HG03378 (cell line): Measurements from ENCODE around the gene GBGT1.
"Not testable (repeated sequence)": the region's sequence is repeated elsewhere in the genome, so short reads cannot be mapped to it uniquely, and the experiment has no call there.

ENCODE experiments used
- ATAC-seq: cut with Tn5 transposase; IDR thresholded peaks from one replicate; pipeline ENCODE4 v1.9.1; 2021; ENCODE audit warnings: mild to moderate bottlenecking, moderate library complexity; ENCODE audit not compliant: unreplicated experiment

The GBGT1 gene

DNA sequence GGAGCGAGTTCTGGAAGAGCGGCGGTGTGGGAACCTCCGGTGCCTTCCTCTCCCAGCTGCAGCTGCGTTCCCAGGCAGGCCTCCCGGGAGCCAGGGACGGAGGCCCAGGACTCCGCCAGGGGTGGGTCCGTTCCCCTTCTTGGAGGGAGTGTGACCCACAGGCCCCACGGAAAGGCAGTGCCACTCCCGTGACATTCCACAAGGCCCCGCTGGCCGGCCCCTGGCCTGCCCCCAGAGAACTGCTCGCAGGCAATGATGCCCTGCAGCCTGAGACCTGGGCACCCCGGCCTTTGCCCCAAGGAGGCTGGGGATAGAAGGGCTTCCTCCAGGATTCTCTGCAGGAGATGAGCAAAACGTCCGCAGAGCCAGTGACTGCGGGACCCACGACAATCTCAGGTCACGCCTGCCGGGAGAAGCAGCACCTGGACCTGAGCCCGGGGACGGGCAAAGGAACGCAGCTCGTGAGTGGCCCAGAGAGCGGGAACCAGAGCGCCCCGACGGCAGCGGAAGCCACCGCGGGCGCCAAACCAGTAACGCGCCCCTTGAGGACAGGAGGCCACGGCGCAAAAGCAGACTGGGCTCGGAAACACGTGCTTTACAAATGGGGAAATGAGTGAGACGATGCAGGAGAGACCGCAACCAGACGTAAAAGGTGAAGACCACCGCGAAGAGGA lies 36.1 kb upstream of the GBGT1 start:
- no peak for ATAC-seq

GRCh38 chr9:133195029-133195428 lies 31.3 kb upstream of the GBGT1 start:
- ATAC-seq = no peak

DNA sequence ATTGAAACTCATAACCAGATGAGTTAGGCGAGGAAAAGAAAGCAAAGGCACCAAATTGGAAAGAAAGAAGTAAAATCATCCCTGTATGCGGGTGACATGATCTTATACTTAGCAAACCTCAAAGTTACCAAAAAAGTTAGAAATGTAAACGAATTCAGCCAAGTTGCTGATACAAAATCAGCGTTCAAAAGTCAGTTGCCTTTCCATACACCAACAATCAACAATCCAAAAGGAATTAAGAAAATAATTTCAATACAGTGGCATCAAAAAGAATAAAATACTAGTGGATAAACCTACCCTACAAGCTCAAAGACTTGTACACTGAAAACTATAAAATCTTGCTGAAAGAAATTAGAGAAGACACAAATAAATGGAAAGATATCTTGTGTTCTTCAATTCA lies 30.9 kb upstream of the GBGT1 start:
- no peak for ATAC-seq

DNA sequence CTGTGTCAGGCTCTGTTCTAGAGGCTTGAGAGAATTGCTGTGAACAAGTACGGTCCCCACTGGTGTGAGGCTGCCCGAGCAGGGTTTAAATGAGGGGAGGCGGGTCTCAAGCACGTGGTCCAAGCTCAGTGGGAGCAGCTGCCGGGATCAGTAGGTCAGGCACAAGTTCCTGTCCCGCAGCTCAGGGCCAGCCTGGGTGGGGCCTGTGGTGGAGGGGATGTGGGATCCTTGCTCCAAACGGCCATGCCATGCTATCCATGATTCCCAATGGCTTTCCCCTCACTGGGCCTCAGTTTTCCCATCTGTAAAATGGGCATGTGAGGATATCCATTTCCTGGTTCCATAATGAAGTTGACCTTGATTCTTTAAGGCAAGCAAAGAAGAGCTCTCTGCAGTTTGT lies 28.3 kb upstream of the GBGT1 start:
- no peak for ATAC-seq

- no peak for ATAC-seq
Observed at GRCh38 chr9:133189826-133190225, 26.1 kb upstream of the GBGT1 start.

GRCh38 chr9:133188843-133189180 lies 25.1 kb upstream of the GBGT1 start:
- no peak for ATAC-seq

GRCh38 chr9:133188006-133188842 lies 24.5 kb upstream of the GBGT1 start:
- ATAC-seq = no peak

DNA sequence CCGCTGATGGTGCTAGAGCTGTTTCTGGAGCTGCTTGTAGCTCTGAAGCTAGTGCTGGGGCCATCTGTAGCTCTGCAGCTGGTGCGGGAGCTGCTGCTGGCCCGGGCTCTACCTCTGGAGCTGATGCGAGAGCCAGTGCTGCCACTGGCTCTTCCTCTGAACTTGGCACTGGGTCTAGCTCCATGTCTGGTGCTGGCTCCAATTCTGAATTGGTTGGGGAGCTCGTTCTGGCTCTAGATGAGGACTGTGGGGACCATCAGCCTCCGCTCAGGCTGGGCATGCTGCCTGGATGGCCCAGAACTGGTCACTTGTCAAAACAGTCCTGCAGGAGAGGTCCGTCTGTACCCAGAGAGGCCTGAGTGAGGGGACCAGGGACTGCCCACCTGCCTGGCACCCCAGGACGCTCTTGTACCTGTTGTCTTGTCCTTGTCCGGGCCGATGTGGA lies 23.9 kb upstream of the GBGT1 start:
- ATAC-seq = no peak

DNA sequence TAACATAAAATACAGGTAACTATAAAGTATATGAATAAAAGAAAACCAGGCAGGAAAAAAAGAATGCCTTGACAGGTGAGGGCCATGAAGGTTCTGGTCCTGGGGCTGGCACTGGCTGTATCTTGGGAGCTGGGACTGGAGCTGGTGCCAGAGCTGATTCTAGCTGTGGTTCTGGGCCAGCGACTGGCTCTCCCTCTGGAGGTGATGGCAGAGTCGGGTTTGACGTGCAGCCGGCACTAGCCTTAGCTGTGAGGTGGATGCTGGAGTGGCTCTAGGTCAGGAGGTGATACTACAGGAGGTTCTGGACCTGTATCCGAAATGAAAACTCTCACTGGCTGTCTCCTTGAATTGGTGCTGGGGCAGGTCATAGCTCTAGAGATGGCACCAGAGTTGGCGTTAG lies 23.0 kb upstream of the GBGT1 start:
- no peak for ATAC-seq

DNA sequence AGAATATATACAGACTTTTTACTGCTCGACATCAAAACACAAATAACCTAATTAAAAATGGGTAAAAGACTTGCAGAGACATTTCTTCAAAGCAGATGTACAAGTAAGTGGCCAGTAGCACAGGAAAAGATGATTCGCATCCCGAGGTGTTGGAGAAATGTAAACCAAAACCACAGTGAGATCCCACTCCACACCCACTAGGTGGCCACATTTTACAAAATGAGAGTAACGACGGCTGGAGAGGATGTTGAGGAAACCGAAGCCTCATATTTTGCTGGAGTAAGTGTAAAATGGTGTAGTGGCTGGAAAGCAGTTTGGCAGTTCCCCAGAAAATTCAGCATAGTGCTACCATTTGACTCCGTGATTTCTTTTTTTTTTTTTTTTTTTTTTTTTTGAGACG lies 21.3 kb upstream of the GBGT1 start:
- ATAC-seq = no peak

DNA sequence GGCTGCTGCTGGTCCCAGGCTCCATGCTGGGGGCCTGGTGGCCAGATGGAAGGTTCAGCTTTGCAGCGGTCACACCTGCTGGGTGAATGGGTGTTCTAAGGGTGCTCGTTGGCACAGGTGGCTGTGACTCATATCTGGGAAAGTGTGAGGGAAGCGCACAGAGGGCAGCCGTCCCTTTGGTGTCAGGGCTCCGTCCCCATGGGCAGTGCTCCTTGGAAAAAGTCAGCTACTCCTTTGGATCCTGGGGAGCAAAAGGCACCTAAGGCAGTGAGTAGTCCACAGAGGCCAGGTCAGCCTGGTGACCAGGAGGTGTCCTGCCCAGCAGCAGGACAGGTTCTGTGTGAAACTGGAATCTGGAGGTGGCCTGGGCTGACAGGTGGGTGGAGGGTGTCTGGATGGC lies 18.4 kb upstream of the GBGT1 start:
- no peak for ATAC-seq

DNA sequence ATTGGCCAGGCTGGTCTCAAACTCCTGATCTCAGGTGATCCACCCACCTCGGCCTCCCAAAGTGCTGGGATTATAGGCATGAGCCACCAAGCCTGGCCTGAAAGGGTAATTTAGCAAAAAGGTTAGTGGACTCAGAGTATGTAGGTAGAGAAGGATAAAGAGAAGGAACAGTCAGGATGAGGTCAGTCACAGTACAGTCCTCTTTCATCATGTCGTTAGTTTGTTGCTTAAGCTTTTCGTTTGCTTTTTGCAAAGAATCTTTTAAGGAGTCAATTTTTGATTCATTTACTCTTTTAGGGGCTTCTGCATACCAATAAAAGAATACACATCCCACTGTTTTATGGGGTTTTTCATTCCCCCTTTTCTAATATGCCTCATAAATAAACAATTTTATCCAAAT lies 17.8 kb upstream of the GBGT1 start:
- ATAC-seq = no peak

GRCh38 chr9:133180953-133181352 lies 17.2 kb upstream of the GBGT1 start:
- ATAC-seq = no peak

DNA sequence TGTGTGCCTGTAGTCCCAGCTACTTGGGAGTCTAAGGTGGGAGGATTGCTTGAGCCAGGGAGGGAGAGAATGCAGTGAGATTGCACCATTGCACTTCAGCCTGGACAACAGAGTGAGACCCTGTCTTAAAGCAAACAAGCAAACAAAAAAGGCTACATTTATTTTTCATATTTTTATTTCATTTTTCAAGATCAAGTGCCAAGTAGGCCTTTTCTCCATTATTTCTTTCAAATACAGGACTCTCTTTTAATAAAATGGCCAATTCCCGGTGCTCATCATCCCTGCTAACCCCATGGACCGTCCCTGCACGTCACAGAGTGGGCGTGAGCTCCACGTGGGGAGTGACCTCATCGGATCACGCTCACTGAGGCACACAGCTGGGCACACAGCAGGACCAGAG lies 9.3 kb upstream of the GBGT1 start:
- no peak for ATAC-seq

- ATAC-seq = no peak
Observed at GRCh38 chr9:133171161-133171961, 7.6 kb upstream of the GBGT1 start.

DNA sequence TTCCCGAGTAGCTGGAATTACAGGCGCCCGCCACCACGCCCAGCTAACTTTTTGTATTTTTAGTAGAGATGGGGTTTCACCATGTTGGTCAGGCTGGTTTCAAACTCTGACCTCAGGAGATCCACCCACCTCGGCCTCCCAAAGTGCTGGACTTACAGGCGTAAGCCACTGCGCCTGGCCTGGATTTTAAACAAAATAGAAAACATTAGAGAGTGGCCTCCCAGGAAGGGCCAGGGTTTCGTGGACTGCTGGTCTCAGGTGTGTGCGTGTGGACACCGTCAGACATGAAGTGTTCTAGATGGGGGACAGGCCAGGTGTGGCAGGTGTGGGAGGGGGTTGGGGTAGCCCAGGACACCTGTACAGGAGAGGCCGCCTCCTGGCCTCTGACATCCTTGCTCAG lies 7.0 kb upstream of the GBGT1 start:
- no peak for ATAC-seq

GRCh38 chr9:133169687-133170086 lies 6.0 kb upstream of the GBGT1 start:
- not testable (repeated sequence) for ATAC-seq

GRCh38 chr9:133169102-133169501 lies 5.4 kb upstream of the GBGT1 start:
- no peak for ATAC-seq

DNA sequence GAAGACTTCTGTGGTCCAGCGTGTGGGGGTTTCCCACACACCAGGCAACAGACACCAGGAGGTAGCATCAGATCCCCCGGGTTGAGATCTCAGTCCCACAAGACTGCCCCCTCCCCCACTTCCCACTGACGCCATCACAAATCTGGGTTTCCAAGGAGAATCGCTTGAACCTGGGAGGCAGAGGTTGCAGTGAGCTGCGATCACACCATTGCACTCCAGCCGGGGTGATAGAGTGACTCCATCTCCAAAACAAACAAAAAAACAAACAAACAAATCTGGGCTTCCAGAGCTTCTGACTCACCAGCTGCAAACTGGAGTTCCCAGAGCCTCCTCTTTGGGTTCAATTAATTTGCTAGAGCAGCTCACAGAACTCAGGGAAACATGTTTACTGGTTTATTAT lies 4.7 kb upstream of the GBGT1 start:
- ATAC-seq = no peak

DNA sequence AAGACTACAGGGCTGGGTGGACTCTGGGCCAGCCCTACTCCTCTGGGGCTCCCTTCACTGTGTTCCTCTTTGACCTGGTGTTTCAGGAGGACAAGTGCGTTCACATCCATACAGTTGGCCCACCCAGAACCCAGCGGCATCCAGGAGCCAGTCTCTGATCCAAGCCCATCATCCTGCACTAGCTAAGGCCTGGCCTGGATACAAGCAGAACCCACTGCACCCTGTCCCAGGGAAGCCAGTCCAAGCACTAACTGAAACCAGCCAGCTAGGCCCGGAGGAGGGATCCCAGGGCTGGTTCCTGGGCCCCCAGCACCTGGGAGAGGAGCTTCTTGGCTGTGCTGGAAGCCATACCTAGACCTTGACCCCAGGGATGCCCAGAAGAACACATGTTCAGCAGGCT lies 4.1 kb upstream of the GBGT1 start:
- no peak for ATAC-seq

GRCh38 chr9:133167096-133167730 lies 3.5 kb upstream of the GBGT1 start:
- no peak for ATAC-seq
